Natural killer cell (primary cell): Measurements from ENCODE around the gene GNAO1. TPM values are rescaled to one million over a fixed set of nuclear protein-coding genes. Genes with fewer than 3 reads are reported as not detected.

Experiments
- ATAC-seq, 3 donors: fragments of 150-1000 bp in 2 of 3; fragments of 200-7000 bp in 1 of 3; cut with Tn5 transposase; 1 replicate in 1 of 3; 2 replicates in 2 of 3; pipeline ENCODE4 v1.10.0; 2021; ENCODE audit warnings: mild to moderate bottlenecking in 2 of 3, moderate library complexity in 2 of 3
- DNase-seq, 2 donors: peaks; one replicate each; pipeline versions ENCODE4 v3.0.0 to v3.0.0-alpha.2; 2013 to 2021; ENCODE audit warnings: mixed read lengths in 1 of 2
- H3K27ac ChIP-seq: one replicate; pipeline ENCODE4 v1.5.1; 2013; ENCODE audit warnings: mild to moderate bottlenecking, low read length
- H3K27me3 ChIP-seq: one replicate; pipeline ENCODE4 v1.6.1; 2013; ENCODE audit warnings: low read length; ENCODE audit not compliant: control insufficient read depth, insufficient read depth
- H3K36me3 ChIP-seq: one replicate; pipeline ENCODE4 v1.6.1; 2013; ENCODE audit warnings: low read length; ENCODE audit not compliant: control insufficient read depth, insufficient read depth
- H3K4me1 ChIP-seq: one replicate; pipeline ENCODE4 v1.6.1; 2013; ENCODE audit warnings: low read length; ENCODE audit not compliant: control insufficient read depth, insufficient read depth
- H3K4me3 ChIP-seq: one replicate; pipeline ENCODE4 v1.5.1; 2013; ENCODE audit warnings: low read length
- H3K9me3 ChIP-seq: one replicate; pipeline ENCODE4 v1.6.1; 2013; ENCODE audit warnings: low read length; ENCODE audit not compliant: control insufficient read depth, insufficient read depth
- H3K27ac Mint-ChIP-seq, 2 donors: one replicate each; pipeline ENCODE4 v1.8.0; 2022; ENCODE audit warnings: mild to moderate bottlenecking in 2 of 2, mixed read lengths in 2 of 2, moderate library complexity in 1 of 2
- H3K27me3 Mint-ChIP-seq, 2 donors: one replicate each; pipeline ENCODE4 v1.8.0; 2022; ENCODE audit warnings: low read depth in 2 of 2, mixed read lengths in 2 of 2
- H3K36me3 Mint-ChIP-seq: one replicate; pipeline ENCODE4 v1.8.0; 2022; ENCODE audit warnings: mixed read lengths
- H3K4me1 Mint-ChIP-seq, 2 donors: one replicate each; pipeline ENCODE4 v1.8.0; 2022; ENCODE audit warnings: mixed read lengths in 2 of 2
- H3K4me3 Mint-ChIP-seq: one replicate; pipeline ENCODE4 v1.8.0; 2022; ENCODE audit warnings: mild to moderate bottlenecking, moderate library complexity, mixed read lengths
- H3K9me3 Mint-ChIP-seq, 2 donors: one replicate each; pipeline ENCODE4 v1.8.0; 2022; ENCODE audit warnings: mixed read lengths in 2 of 2
- WGBS: methylation state at CpG from one replicate; pipeline ENCODE4 v1.1.7; 2013; ENCODE audit warnings: missing lambda C conversion rate; ENCODE audit not compliant: insufficient coverage; 5-methylcytosine and 5-hydroxymethylcytosine counted together
- intact Hi-C: fragments of 100-400 bp; cut with micrococcal nuclease; formaldehyde crosslinking; loops from one replicate; pipeline ENCODE4 v1.14.2; 2022
- total RNA-seq, 4 donors: library from RNA; stranded (reverse); fragments of 120-200 nt in 1 of 4; gene quantifications; one replicate each; pipeline versions ENCODE4 v1.2.3 to v1.2.4, GENCODE V29; 2013 to 2022
- TF ChIP-seq, protein P1 (sequence below): fragments of 200-600 bp; IDR thresholded peaks from one replicate; pipeline ENCODE4 v1.8.0; 2022; ENCODE audit warnings: antibody characterized with exemption

Gene GNAO1
- total RNA-seq, 3 donors from 2014 or later (not counting 1 experiment from before 2014, with no cell fraction given) = 0.45 to 4.6 (median 1.1) TPM

DNA sequence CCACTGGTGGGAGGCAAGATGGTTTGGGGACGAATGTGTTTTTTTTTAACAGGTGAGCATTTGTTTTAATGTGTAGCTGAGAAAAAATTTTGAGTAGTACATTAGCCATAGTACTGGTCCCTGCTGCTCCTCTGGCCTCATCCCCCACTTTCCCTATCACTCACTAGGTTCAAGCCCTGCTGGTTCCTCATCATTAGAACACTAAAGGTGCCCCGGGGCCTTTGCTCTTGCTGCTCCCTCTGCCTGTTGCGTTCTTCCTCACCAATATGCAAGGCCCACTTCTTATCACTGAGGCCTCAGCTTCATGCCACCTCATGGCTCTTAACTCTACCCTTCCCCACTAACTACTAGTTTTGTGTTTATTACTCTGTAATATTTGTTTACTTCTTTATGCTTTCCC, 74.5 kb downstream of the GNAO1 start:
- Histone ChIP-seq H3K4me3 (no peak overlapping the region), H3K27me3 (no peaks in the 10 kb centered on the region), H3K9me3 (no peaks in the 10 kb centered on the region), H3K36me3 (no peaks in the 10 kb centered on the region), H3K4me1 (peaks cover 37% of the 10 kb centered on the region), H3K27ac (no peak overlapping the region)
- intact Hi-C loops = no loop called here
- Mint-ChIP-seq H3K4me1 (peaks cover 33% of the 10 kb centered on the region in 2 donors), H3K9me3 (no peaks in the 10 kb centered on the region), H3K4me3 (no peak overlapping the region), H3K27me3 (peaks cover 0 to 5% of the 10 kb centered on the region in 2 donors), H3K27ac (no peak overlapping the region), H3K36me3 (no peaks in the 10 kb centered on the region)
- no peak for ATAC-seq
- DNase-seq = no peak
- TF ChIP-seq, protein P1, sequence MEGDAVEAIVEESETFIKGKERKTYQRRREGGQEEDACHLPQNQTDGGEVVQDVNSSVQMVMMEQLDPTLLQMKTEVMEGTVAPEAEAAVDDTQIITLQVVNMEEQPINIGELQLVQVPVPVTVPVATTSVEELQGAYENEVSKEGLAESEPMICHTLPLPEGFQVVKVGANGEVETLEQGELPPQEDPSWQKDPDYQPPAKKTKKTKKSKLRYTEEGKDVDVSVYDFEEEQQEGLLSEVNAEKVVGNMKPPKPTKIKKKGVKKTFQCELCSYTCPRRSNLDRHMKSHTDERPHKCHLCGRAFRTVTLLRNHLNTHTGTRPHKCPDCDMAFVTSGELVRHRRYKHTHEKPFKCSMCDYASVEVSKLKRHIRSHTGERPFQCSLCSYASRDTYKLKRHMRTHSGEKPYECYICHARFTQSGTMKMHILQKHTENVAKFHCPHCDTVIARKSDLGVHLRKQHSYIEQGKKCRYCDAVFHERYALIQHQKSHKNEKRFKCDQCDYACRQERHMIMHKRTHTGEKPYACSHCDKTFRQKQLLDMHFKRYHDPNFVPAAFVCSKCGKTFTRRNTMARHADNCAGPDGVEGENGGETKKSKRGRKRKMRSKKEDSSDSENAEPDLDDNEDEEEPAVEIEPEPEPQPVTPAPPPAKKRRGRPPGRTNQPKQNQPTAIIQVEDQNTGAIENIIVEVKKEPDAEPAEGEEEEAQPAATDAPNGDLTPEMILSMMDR = no peak
- 83% methylated on average over 2 of the region's 3 CpGs for WGBS

DNA sequence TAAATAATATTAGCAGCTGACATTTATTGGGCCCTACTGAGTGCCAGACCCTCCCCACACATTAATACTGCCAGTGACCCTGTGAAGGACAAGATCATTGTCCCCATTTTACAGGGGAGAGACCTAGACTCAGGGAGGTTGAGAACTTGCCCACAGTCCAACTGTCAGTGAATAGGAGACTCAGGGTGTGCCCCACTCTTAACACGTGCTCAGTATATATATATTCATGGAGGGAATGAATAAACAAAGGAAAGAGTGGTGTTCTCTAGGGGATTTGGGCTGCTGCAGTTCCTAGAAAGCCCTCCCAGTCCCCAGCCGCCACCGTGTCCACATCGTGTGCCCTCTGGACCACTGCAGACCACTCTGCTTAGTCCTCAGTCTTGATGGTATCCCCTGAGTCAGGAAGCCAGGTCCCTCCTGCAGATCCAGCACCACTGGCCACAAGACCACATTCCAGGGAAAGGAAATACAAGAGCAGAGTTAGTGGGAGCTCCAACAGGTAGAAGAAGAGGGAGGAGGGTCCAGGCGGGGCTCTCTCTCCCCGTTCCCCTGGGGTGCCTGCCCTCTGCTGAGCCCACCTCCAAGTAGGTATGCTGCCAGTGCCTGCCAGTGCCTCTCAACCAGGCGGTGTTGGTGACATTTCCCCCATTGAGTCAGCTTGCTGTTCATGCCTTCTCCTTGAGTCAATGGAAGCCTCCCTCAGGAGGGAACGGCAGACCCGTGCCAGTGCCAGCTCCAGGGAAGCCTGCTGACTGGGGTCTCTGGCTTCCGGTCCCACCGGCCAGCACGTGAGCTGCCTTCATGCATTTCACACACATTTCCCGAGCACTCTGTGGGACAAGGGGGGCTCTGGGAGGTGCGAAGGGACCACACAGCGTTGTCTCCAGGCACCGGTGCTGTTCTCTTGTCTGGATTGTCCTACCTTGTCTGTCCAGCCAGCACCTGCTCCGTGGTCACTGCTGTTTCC, 75.6 kb downstream of the GNAO1 start:
- Mint-ChIP-seq H3K9me3 (no peaks in the 10 kb centered on the region), H3K4me3 (no peak overlapping the region), H3K27me3 (peaks cover 0 to 5% of the 10 kb centered on the region in 2 donors), H3K4me1 (peaks cover 22% of the 10 kb centered on the region in 2 donors), H3K36me3 (no peaks in the 10 kb centered on the region), H3K27ac (no peak overlapping the region)
- TF ChIP-seq, protein P1 = no peak
- H3K4me1 ChIP-seq = peaks cover 25% of the 10 kb centered on the region
- DNase-seq (no peak), ATAC-seq (no peak)
- H3K27ac ChIP-seq = no peak overlapping the region
- no peaks in the 10 kb centered on the region for H3K9me3 ChIP-seq
- H3K4me3 ChIP-seq = no peak overlapping the region
- no peaks in the 10 kb centered on the region for H3K36me3 ChIP-seq
- no peaks in the 10 kb centered on the region for H3K27me3 ChIP-seq
- intact Hi-C loops = no loop called here
- WGBS = 90% methylated on average over 17 of the region's 17 CpGs

DNA sequence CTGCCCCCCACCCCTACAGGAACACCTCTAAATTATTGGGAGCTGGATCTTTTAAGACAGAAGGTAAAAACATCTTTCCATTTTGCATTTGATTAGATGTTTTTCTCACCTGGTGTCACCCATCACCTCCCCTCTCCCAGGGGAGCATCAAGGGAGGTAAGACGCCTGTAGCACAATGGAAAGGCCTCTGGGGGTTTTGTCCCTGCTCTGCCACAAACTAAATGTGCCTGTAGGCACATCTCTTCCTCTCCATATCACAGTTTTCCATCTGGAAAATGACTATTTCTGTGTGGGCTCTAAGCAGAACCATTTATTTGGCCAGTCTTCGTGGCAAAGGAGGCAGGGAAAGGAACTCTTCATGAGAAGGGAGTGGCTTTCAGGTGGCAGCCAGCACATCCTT, 76.6 kb downstream of the GNAO1 start:
- ATAC-seq (no peak), DNase-seq (no peak)
- Mint-ChIP-seq H3K27ac (no peak overlapping the region), H3K4me3 (no peak overlapping the region), H3K27me3 (peaks cover 0 to 5% of the 10 kb centered on the region in 2 donors), H3K9me3 (no peaks in the 10 kb centered on the region), H3K4me1 (peaks cover 12% of the 10 kb centered on the region in 2 donors), H3K36me3 (no peaks in the 10 kb centered on the region)
- Histone ChIP-seq H3K9me3 (no peaks in the 10 kb centered on the region), H3K27ac (no peak overlapping the region), H3K27me3 (no peaks in the 10 kb centered on the region), H3K36me3 (no peaks in the 10 kb centered on the region), H3K4me3 (no peak overlapping the region), H3K4me1 (peaks cover 15% of the 10 kb centered on the region)
- TF ChIP-seq, protein P1 = no peak
- intact Hi-C loops = no loop called here
- 68% methylated on average over 2 of the region's 2 CpGs for WGBS
